H1 (cell line): ENCODE measurements around the gene BAIAP2. TPM values are rescaled to one million over a fixed set of nuclear protein-coding genes. Genes with fewer than 3 reads are reported as not detected.

Source experiments
- CTCF ChIA-PET: fragments of 300-600 bp; sonication (Branson Sonifier 250); formaldehyde crosslinking; loops from one replicate; lab custom pipeline; 2021; ENCODE audit not compliant: partially characterized antibody; lab: Charles Lee
- POLR2A ChIA-PET: fragments of 300-600 bp; sonication (Branson Sonifier 250); formaldehyde crosslinking; loops from one replicate; lab custom pipeline; 2021; ENCODE audit warnings: inconsistent platforms; ENCODE audit not compliant: partially characterized antibody; lab: Charles Lee
- DNase-seq, 2 experiments: peaks; one replicate each; pipeline versions ENCODE4 v3.0.0 to v3.0.0-alpha.2; 2010 to 2022; ENCODE audit warnings: low spot score in 2 of 2, low read depth in 1 of 2, mixed read lengths in 1 of 2
- FAIRE-seq: peaks from 2 replicates; lab custom pipeline; 2011; peaks lifted over from hg19 to GRCh38; lab: Jason Lieb, UNC
- H2AFZ ChIP-seq: 2 replicates; pipeline ENCODE4 v1.8.1; 2012; ENCODE audit warnings: low read length, inconsistent platforms
- H2AK5ac ChIP-seq: 2 replicates; pipeline ENCODE4 v1.6.1; 2013; ENCODE audit warnings: low read depth, low read length
- H2BK120ac ChIP-seq: replicated peaks from 2 replicates; pipeline ENCODE3; 2013; ENCODE audit warnings: low read depth, low read length, inconsistent platforms
- H2BK12ac ChIP-seq: 2 replicates; pipeline ENCODE4 v1.6.1; 2013; ENCODE audit warnings: low read depth, low read length
- H2BK15ac ChIP-seq: 2 replicates; pipeline ENCODE4 v1.6.1; 2013; ENCODE audit warnings: low read length
- H2BK20ac ChIP-seq: 2 replicates; pipeline ENCODE4 v1.6.1; 2013; ENCODE audit warnings: low read length
- H2BK5ac ChIP-seq: 2 replicates; pipeline ENCODE4 v1.6.1; 2013; ENCODE audit warnings: low read depth, low read length
- H3K14ac ChIP-seq: 2 replicates; pipeline ENCODE4 v1.6.1; 2013; ENCODE audit warnings: inconsistent platforms; ENCODE audit not compliant: insufficient read length
- H3K18ac ChIP-seq: 2 replicates; pipeline ENCODE4 v1.6.1; 2013; ENCODE audit warnings: low read length; ENCODE audit errors: extremely low read depth
- H3K23ac ChIP-seq: 2 replicates; pipeline ENCODE4 v1.6.1; 2013; ENCODE audit warnings: inconsistent platforms; ENCODE audit not compliant: insufficient read length
- H3K23me2 ChIP-seq: 2 replicates; pipeline ENCODE4 v1.6.1; 2013; ENCODE audit warnings: low read depth, low read length
- H3K27ac ChIP-seq: 2 replicates; pipeline ENCODE4 v1.6.1; 2011; ENCODE audit warnings: low read depth, low read length, inconsistent platforms
- H3K27me3 ChIP-seq, 4 experiments: replicated peaks in 1 of 4; 1 replicate in 1 of 4; 2 replicates in 3 of 4; pipeline versions ENCODE4 v1.6.1 to v1.8.1; 2011 to 2013; ENCODE audit warnings: low read length in 3 of 4, mild to moderate bottlenecking in 3 of 4, inconsistent platforms in 2 of 4, mixed read lengths in 2 of 4, moderate library complexity in 1 of 4; ENCODE audit not compliant: control insufficient read depth in 3 of 4, insufficient read depth in 3 of 4; ENCODE audit errors: extremely low read depth in 1 of 4
- H3K36me3 ChIP-seq, 4 experiments: 2 replicates each; pipeline versions ENCODE4 v1.6.1 to v1.8.1; 2011 to 2013; ENCODE audit warnings: mild to moderate bottlenecking in 4 of 4, low read length in 3 of 4, moderate library complexity in 2 of 4, control low read depth in 1 of 4, inconsistent platforms in 1 of 4; ENCODE audit not compliant: insufficient read depth in 4 of 4, control insufficient read depth in 2 of 4
- H3K4ac ChIP-seq: replicated peaks from 2 replicates; pipeline ENCODE3; 2013; ENCODE audit warnings: low read length, low read depth, mixed read lengths, inconsistent platforms; ENCODE audit not compliant: insufficient read length
- H3K4me1 ChIP-seq, 4 experiments: replicated peaks in 1 of 4; 1 replicate in 1 of 4; 2 replicates in 3 of 4; pipeline versions ENCODE4 v1.6.1 to v1.8.1; 2011 to 2013; ENCODE audit warnings: low read length in 3 of 4, inconsistent platforms in 2 of 4, mixed read lengths in 1 of 4; ENCODE audit not compliant: insufficient read depth in 4 of 4, control insufficient read depth in 3 of 4
- H3K4me2 ChIP-seq, 2 experiments: 2 replicates each; pipeline versions ENCODE4 v1.6.1 to v1.8.1; 2011 to 2013; ENCODE audit warnings: low read depth in 2 of 2, low read length in 2 of 2, control low read depth in 1 of 2, inconsistent platforms in 1 of 2, mild to moderate bottlenecking in 1 of 2; ENCODE audit not compliant: insufficient read depth in 1 of 2
- H3K4me3 ChIP-seq, 4 experiments: fragments of 200-600, 300-600 bp in 1 of 4; sonication (generic), shearing (Covaris generic), sonication (Bioruptor Twin) in 1 of 4; 2 replicates each; pipeline versions ENCODE4 v1.5.1 to v1.8.1; 2011 to 2016; ENCODE audit warnings: low read length in 4 of 4, low read depth in 3 of 4, control low read depth in 2 of 4, inconsistent platforms in 2 of 4, mild to moderate bottlenecking in 2 of 4, mixed read lengths in 1 of 4, moderate library complexity in 1 of 4; ENCODE audit not compliant: insufficient read depth in 2 of 4; ENCODE audit errors: extremely low read depth in 1 of 4
- H3K56ac ChIP-seq: replicated peaks from 2 replicates; pipeline ENCODE3; 2013; ENCODE audit warnings: low read depth, mild to moderate bottlenecking, mixed read lengths, low read length, inconsistent platforms; ENCODE audit not compliant: insufficient read length
- H3K79me1 ChIP-seq: 2 replicates; pipeline ENCODE4 v1.6.1; 2013; ENCODE audit warnings: low read depth, low read length, control low read depth
- H3K79me2 ChIP-seq, 2 experiments: 2 replicates each; pipeline versions ENCODE4 v1.6.1 to v1.8.1; 2012 to 2013; ENCODE audit warnings: low read length in 2 of 2, mild to moderate bottlenecking in 2 of 2, inconsistent platforms in 1 of 2; ENCODE audit not compliant: insufficient read depth in 2 of 2, control insufficient read depth in 1 of 2
- H3K9ac ChIP-seq, 4 experiments: replicated peaks in 1 of 4; 1 replicate in 1 of 4; 2 replicates in 3 of 4; pipeline versions ENCODE4 v1.6.1 to v1.8.1; 2011 to 2013; ENCODE audit warnings: low read depth in 3 of 4, low read length in 3 of 4, control low read depth in 2 of 4, mild to moderate bottlenecking in 2 of 4, moderate library complexity in 2 of 4, inconsistent platforms in 1 of 4; ENCODE audit errors: extremely low read depth in 1 of 4
- H3K9me3 ChIP-seq, 2 experiments: 2 replicates each; pipeline versions ENCODE4 v1.6.1 to v1.8.1; 2012 to 2013; ENCODE audit warnings: mild to moderate bottlenecking in 2 of 2, moderate library complexity in 2 of 2, control low read depth in 1 of 2, inconsistent platforms in 1 of 2, low read depth in 1 of 2, low read length in 1 of 2, mixed read lengths in 1 of 2; ENCODE audit not compliant: insufficient read depth in 2 of 2
- H4K20me1 ChIP-seq, 2 experiments: replicated peaks in 1 of 2; 2 replicates each; pipeline versions ENCODE3 to v1.8.1; 2011 to 2013; ENCODE audit warnings: inconsistent platforms in 2 of 2, low read length in 2 of 2, mild to moderate bottlenecking in 1 of 2; ENCODE audit not compliant: insufficient read depth in 2 of 2, control insufficient read depth in 1 of 2
- H4K5ac ChIP-seq: 2 replicates; pipeline ENCODE4 v1.6.1; 2013; ENCODE audit warnings: low read length, low read depth, mixed read lengths, inconsistent platforms; ENCODE audit not compliant: insufficient read length
- H4K8ac ChIP-seq: 2 replicates; pipeline ENCODE4 v1.8.0; 2013; ENCODE audit warnings: mild to moderate bottlenecking, moderate library complexity, low read length, inconsistent platforms; ENCODE audit not compliant: insufficient read depth; ENCODE audit errors: extremely low read depth
- H4K91ac ChIP-seq: replicated peaks from 2 replicates; pipeline ENCODE3; 2013; ENCODE audit warnings: low read length, mixed read lengths, inconsistent platforms; ENCODE audit not compliant: insufficient read length
- CHD1 ChIP-seq: IDR thresholded peaks from 2 replicates; pipeline ENCODE4 v1.6.1; 2012; ENCODE audit warnings: low read depth, low read length, improper control_type of control experiment
- CHD2 ChIP-seq: IDR thresholded peaks from 2 replicates; pipeline ENCODE4 v1.6.1; 2012; ENCODE audit warnings: low read length, improper control_type of control experiment
- JUN ChIP-seq: IDR thresholded peaks from 2 replicates; pipeline ENCODE4 v1.6.1; 2011; ENCODE audit warnings: low read depth, mild to moderate bottlenecking, improper control_type of control experiment, low read length
- KDM4A ChIP-seq: IDR thresholded peaks from one replicate; pipeline ENCODE4 v1.7.1; 2012; ENCODE audit warnings: low read depth, mild to moderate bottlenecking, moderate library complexity, low read length, inconsistent platforms; ENCODE audit not compliant: severe bottlenecking
- PHF8 ChIP-seq: fragments of 200-600 bp; sonication (generic); conservative IDR thresholded peaks from 2 replicates; pipeline ENCODE4 v1.7.1; 2012; ENCODE audit warnings: low read depth, mild to moderate bottlenecking, inconsistent platforms, low read length, moderate library complexity
- POLR2A ChIP-seq, 2 experiments: IDR thresholded peaks; 1 replicate in 1 of 2; 2 replicates in 1 of 2; pipeline ENCODE4 v1.6.1; 2011; ENCODE audit warnings: low read depth in 2 of 2, low read length in 2 of 2, mild to moderate bottlenecking in 2 of 2; ENCODE audit errors: control extremely low read depth in 1 of 2
- SIN3A ChIP-seq, 2 experiments: IDR thresholded peaks in 1 of 2; conservative IDR thresholded peaks in 1 of 2; 2 replicates each; pipeline ENCODE4 v1.6.1; 2011 to 2012; ENCODE audit warnings: low read length in 2 of 2, improper control_type of control experiment in 1 of 2, low read depth in 1 of 2, mild to moderate bottlenecking in 1 of 2
- SIX5 ChIP-seq: IDR thresholded peaks from 2 replicates; pipeline ENCODE4 v1.6.1; 2011; ENCODE audit warnings: mild to moderate bottlenecking, low read depth, low read length
- SRF ChIP-seq: IDR thresholded peaks from 2 replicates; pipeline ENCODE4 v1.6.1; 2011; ENCODE audit warnings: mild to moderate bottlenecking, low read depth, low read length, moderate library complexity
- SUZ12 ChIP-seq: fragments of 200-600 bp; sonication (generic); IDR thresholded peaks from 2 replicates; pipeline ENCODE4 v1.6.1; 2012; ENCODE audit warnings: mild to moderate bottlenecking, inconsistent platforms, low read length, moderate library complexity, mixed read lengths
- WGBS, 2 experiments: shearing (Covaris generic) in 1 of 2; methylation state at CpG; one replicate each; pipeline versions ENCODE4 v1.1.6 to v1.1.7; 2013 to 2015; ENCODE audit warnings: low lambda C conversion rate in 2 of 2, mixed read lengths in 2 of 2, inconsistent platforms in 1 of 2, low coverage in 1 of 2, missing lambda C conversion rate in 1 of 2; ENCODE audit not compliant: insufficient replicate concordance in 2 of 2, insufficient coverage in 1 of 2, insufficient read length in 1 of 2; ENCODE audit errors: extremely low coverage in 1 of 2, missing lambda C conversion rate in 1 of 2; 5-methylcytosine and 5-hydroxymethylcytosine counted together
- polyA plus RNA-seq, 7 experiments: library from polyadenylated mRNA; depleted of rRNA in 3 of 7; stranded (reverse) in 5 of 7; unstranded in 2 of 7; fragments of >200 nt in 5 of 7; fragments of 200-250 nt in 2 of 7; gene quantifications; 1 replicate in 5 of 7; 2 replicates in 1 of 7; 4 replicates in 1 of 7; pipeline versions ENCODE4 v1.2.1 to v1.2.3, GENCODE V29; 2011 to 2013; ENCODE audit warnings: missing spikeins in 2 of 7, mixed read lengths in 2 of 7
- total RNA-seq: library from RNA; stranded (reverse); fragmentation: NEBNext Ultra II Directional; extraction: Animal tissue kit (Norgen Biotek cat#: 25700); gene quantifications from 2 replicates; pipeline ENCODE4 v1.2.1, GENCODE V29; 2021
- TF ChIP-seq, protein P1 (sequence below): IDR thresholded peaks from 2 replicates; pipeline ENCODE4 v1.6.1; 2011; ENCODE audit warnings: low read length, improper control_type of control experiment

The BAIAP2 gene
- total and polyA plus RNA-seq, 2 of the 8 experiments (the other 6 are each of a cell fraction or from before 2014, with no cell fraction given) = 10.0 to 22.8 TPM

GRCh38 chr17:81158688-81159590 lies 124.0 kb downstream of the BAIAP2 start:
- Histone ChIP-seq H3K4me1 (no peaks in the 10 kb centered on the region; a peak in 1 of 7 replicates), H3K23me2 (no peaks in the 10 kb centered on the region), H3K23ac (no peak overlapping the region), H3K27me3 (no peaks in the 10 kb centered on the region), H2BK20ac (no peak overlapping the region), H3K14ac (no peak overlapping the region), H3K4me2 (no peak overlapping the region), H2AK5ac (no peak overlapping the region), H3K56ac (no peak overlapping the region), H3K79me1 (no peaks in the 10 kb centered on the region), H3K9me3 (no peaks in the 10 kb centered on the region), H4K5ac (no peak overlapping the region), H3K18ac (no peak overlapping the region), H4K91ac (no peak overlapping the region), H3K4ac (no peak overlapping the region), H3K36me3 (no peaks in the 10 kb centered on the region), H3K9ac (no peak overlapping the region), H2BK5ac (no peak overlapping the region), H3K4me3 (no peak overlapping the region), H2AFZ (no peak overlapping the region), H3K27ac (no peak overlapping the region), H2BK120ac (no peak overlapping the region), H4K8ac (no peak overlapping the region), H2BK15ac (no peak overlapping the region), H4K20me1 (peaks cover 0 to 2% of the 10 kb centered on the region in 2 experiments), H2BK12ac (no peak overlapping the region), H3K79me2 (no peaks in the 10 kb centered on the region)
- no peak for FAIRE-seq
- 88% methylated on average over 37 of the region's 43 CpGs; no CpG with 5 or more reads in 1 of the 2 experiments for WGBS, 2 experiments
- DNase-seq = no peak
- CTCF ChIA-PET = interaction anchor here (0.7 to 1.5 kb wide), 4 partner anchors 16 to 61 kb away, joined by 3 to 5 read pairs (median 4); no protein-coding TSS in a partner anchor
- POLR2A ChIA-PET = interaction anchor here (0.5 kb wide), 1 partner anchor 349 kb away, joined by 3 read pairs; no protein-coding TSS in a partner anchor
- TF ChIP-seq PHF8 (no peak), CHD1 (no peak), SRF (no peak), SUZ12 (no peak), CHD2 (no peak), JUN (no peak), POLR2A (IDR thresholded peaks at IDR 0.05; ENCODE audit: control extremely low read depth in 1 of 2, low read depth in 2 of 2, low read length in 2 of 2) (no peak), SIN3A (conservative IDR thresholded peaks at IDR 0.05 in 1 of 2, IDR thresholded peaks at IDR 0.05 in 1 of 2; ENCODE audit: low read depth in 1 of 2, low read length in 2 of 2) (no peak), SIX5 (no peak), KDM4A (no peak)
- TF ChIP-seq, protein P1, sequence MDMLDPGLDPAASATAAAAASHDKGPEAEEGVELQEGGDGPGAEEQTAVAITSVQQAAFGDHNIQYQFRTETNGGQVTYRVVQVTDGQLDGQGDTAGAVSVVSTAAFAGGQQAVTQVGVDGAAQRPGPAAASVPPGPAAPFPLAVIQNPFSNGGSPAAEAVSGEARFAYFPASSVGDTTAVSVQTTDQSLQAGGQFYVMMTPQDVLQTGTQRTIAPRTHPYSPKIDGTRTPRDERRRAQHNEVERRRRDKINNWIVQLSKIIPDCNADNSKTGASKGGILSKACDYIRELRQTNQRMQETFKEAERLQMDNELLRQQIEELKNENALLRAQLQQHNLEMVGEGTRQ = no peak
